Measurements from ENCODE around the gene ACSM6. TPM values are rescaled to one million over a fixed set of nuclear protein-coding genes. Genes with fewer than 3 reads are reported as not detected.

ACSM6 gene
- total RNA-seq, 2 donors from 2014 or later = not detected

DNA sequence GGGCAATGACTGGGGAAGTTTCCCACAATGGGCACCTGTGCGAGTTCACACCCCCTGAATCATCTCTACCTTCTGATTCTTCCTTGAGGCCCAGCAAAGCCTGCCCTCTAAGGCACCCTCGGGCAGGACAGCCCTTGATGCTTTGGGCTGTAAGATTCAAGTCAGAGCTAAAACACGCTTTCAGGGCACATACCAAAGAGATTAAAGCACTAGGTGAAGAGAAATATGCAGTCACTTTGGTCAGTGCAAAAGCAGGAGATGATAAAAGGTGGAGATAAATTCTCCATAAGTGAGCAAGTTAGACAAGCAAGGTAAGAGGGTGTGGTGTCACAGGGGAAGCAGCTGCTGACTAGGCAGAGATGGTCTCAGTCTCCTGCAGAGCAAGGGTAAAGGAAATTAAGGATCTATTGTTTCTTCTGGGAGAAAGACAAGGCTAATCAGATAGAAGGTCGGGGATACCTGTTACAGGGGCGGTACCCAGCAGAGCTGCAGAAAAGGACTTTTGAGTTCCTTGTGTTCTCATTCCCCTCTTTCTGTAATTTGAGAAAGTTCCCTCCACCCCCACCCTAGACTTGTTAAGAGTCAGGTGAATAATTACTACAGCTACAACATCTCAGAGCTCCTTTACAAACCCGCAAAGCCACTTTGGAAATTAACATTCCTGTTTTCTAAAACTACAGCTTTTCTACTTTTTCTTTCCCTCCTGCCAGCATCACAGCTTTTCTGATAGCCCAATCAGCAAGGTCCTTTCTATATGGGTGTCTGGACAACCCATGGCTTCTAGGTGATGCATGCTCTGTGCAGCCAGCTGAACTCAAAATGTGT lies 70.4 kb downstream of the ACSM6 start:
- H3K9ac ChIP-seq (ENCODE audit: low read depth in 2 of 2, low read length in 2 of 2) = peak overlapping the region in 1 of 2 donors; percentile 62
- H3K27ac ChIP-seq = peak overlapping the region; percentile 29
- no peaks in the 10 kb centered on the region for H3K27me3 ChIP-seq
- no peaks in the 10 kb centered on the region for H3K9me3 ChIP-seq
- H3K36me3 ChIP-seq = no peaks in the 10 kb centered on the region
- peak; percentile 12 for DNase-seq
- intact Hi-C loops (cut with DNase I) = loop anchor here (5.0 kb wide), 1 partner anchor 93 kb away; no protein-coding TSS in a partner anchor
- TF ChIP-seq, protein P1, sequence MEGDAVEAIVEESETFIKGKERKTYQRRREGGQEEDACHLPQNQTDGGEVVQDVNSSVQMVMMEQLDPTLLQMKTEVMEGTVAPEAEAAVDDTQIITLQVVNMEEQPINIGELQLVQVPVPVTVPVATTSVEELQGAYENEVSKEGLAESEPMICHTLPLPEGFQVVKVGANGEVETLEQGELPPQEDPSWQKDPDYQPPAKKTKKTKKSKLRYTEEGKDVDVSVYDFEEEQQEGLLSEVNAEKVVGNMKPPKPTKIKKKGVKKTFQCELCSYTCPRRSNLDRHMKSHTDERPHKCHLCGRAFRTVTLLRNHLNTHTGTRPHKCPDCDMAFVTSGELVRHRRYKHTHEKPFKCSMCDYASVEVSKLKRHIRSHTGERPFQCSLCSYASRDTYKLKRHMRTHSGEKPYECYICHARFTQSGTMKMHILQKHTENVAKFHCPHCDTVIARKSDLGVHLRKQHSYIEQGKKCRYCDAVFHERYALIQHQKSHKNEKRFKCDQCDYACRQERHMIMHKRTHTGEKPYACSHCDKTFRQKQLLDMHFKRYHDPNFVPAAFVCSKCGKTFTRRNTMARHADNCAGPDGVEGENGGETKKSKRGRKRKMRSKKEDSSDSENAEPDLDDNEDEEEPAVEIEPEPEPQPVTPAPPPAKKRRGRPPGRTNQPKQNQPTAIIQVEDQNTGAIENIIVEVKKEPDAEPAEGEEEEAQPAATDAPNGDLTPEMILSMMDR (IDR thresholded peaks at IDR 0.05) = no peak
- no peak overlapping the region for H3K4me3 ChIP-seq
- H3K4me1 ChIP-seq = peaks cover 12% of the 10 kb centered on the region

DNA sequence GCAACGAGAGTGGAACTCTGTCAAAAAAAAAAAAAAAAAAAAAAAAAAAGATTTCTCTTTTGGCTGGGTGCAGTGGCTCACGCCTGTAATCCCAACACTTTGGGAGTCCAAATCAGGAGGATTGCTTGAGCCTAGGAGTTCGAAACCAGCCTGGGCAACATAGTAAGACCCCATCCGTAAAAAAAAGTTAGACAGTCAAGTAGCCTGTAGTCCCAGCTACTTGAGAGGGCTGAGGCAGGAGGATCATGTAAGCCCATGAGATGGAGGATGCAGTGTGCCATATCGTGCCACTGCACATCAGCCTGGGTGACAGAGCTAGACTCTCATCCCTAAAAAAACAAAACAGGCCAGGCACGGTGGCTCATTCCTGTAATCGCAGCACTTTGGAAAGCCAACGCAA lies 71.5 kb downstream of the ACSM6 start:
- intact Hi-C loops (cut with DNase I) = no loop called here
- Histone ChIP-seq H3K4me1 (peaks cover 12% of the 10 kb centered on the region), H3K27me3 (no peaks in the 10 kb centered on the region), H3K4me3 (no peak overlapping the region), H3K36me3 (no peaks in the 10 kb centered on the region), H3K27ac (no peak overlapping the region), H3K9me3 (no peaks in the 10 kb centered on the region), H3K9ac (ENCODE audit: low read depth in 2 of 2, low read length in 2 of 2) (no peak overlapping the region)
- TF ChIP-seq, protein P1 (IDR thresholded peaks at IDR 0.05) = no peak
- peak; percentile 17 for DNase-seq

DNA sequence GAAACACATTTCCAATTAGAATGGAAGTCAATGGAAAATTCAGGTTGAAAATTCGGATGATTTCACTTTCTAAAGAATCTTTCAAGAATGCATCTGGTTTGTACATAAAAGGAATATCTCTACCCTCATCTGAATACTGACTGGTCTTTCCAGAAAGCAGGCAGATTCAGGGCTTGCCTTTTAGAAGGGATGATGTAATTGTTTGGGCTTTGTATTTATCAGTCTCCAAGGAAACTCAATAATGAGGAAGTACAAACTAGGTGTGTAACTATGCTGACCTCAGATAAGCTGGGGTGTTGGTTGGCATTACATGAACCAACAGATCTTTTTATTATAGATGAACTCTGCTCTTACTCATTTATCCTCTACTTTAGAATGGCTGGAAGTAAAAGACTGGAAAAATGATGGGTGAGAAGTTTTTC lies 72.6 kb downstream of the ACSM6 start:
- H3K9ac ChIP-seq (ENCODE audit: low read depth in 2 of 2, low read length in 2 of 2) = peak overlapping the region; percentile 14 to 84
- no peaks in the 10 kb centered on the region for H3K36me3 ChIP-seq
- TF ChIP-seq, protein P1 (IDR thresholded peaks at IDR 0.05) = no peak

DNA sequence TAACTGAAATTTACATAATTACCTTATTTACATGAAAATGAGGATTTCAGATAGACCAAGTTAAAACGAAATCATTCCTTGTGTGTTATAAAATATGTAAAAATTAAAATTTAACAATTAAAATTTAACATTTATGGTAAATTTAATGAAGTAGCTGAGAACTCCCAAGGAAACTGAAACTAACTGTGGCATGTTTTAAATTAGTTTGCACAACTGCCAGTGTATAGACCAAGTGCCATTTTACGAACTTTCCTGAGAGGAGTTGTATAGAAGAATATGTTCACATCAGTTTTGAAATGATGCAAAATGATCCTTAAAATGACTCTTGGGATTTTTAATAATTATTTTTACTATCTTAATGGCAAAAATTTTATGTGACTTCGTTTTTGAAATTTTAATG lies 73.2 kb downstream of the ACSM6 start:
- Histone ChIP-seq H3K9ac (ENCODE audit: low read depth in 2 of 2, low read length in 2 of 2) (no peak overlapping the region), H3K27ac (peak overlapping the region; percentile 65), H3K4me1 (peaks cover 12% of the 10 kb centered on the region), H3K36me3 (no peaks in the 10 kb centered on the region), H3K27me3 (no peaks in the 10 kb centered on the region), H3K4me3 (no peak overlapping the region), H3K9me3 (no peaks in the 10 kb centered on the region)
- DNase-seq = no peak
- intact Hi-C loops (cut with DNase I) = no loop called here
- TF ChIP-seq, protein P1 (IDR thresholded peaks at IDR 0.05) = no peak

More for the DNA sequence above, 72.6 kb downstream of the ACSM6 start:
- H3K27me3 ChIP-seq = no peaks in the 10 kb centered on the region
- intact Hi-C loops (cut with DNase I) = no loop called here
- peak; percentile 42 for DNase-seq
- H3K4me1 ChIP-seq = peaks cover 12% of the 10 kb centered on the region
- peak overlapping the region; percentile 65 for H3K27ac ChIP-seq
- H3K4me3 ChIP-seq = no peak overlapping the region
- H3K9me3 ChIP-seq = no peaks in the 10 kb centered on the region

DNA sequence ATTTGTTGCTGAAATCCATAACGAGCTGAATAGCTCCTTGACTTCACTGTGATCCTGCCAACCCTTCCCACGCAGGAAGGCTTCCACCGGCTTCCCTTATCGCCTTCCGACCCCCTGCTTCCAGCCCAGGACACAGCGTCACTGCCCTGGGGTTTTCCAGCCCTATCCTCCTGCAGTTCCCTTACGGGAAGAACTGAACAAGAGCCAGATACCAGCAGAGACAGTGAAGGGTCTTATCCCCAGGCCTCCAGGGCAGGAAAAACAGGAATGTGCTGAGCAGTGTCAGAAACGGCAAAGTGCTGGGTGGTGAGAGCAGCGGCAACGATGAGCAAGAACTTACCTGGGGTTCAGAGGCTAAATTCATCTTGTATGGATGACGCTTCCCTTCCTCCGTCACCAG lies 74.4 kb downstream of the ACSM6 start:
- no peaks in the 10 kb centered on the region for H3K9me3 ChIP-seq
- DNase-seq = peak; percentile 24
- intact Hi-C loops (cut with DNase I) = no loop called here
- no peak overlapping the region for H3K9ac ChIP-seq (ENCODE audit: low read depth in 2 of 2, low read length in 2 of 2)
- peak overlapping the region; percentile 65 for H3K27ac ChIP-seq
- H3K36me3 ChIP-seq = no peaks in the 10 kb centered on the region
- H3K27me3 ChIP-seq = no peaks in the 10 kb centered on the region
- TF ChIP-seq, protein P1 (IDR thresholded peaks at IDR 0.05) = no peak
- peaks cover 12% of the 10 kb centered on the region for H3K4me1 ChIP-seq
- no peak overlapping the region for H3K4me3 ChIP-seq

Measured in colonic mucosa (tissue), 4 donors.